GM12878 (cell line): ENCODE data around the gene FOXB2.

Source experiments
- ATF2 ChIP-seq: IDR thresholded peaks from 2 replicates; pipeline ENCODE4 v1.6.1; 2012; ENCODE audit warnings: low read length, inconsistent platforms
- GABPA ChIP-seq: IDR thresholded peaks from 2 replicates; pipeline ENCODE4 v1.6.1; 2014; ENCODE audit warnings: antibody characterized with exemption, low read depth, mild to moderate bottlenecking, inconsistent platforms
- JUND ChIP-seq: IDR thresholded peaks from 2 replicates; pipeline ENCODE4 v1.6.1; 2012; ENCODE audit warnings: low read depth, mild to moderate bottlenecking, low read length, improper control_type of control experiment, moderate library complexity
- MEF2B ChIP-seq: fragments of 450-650 bp; IDR thresholded peaks from 2 replicates; pipeline ENCODE4 v1.6.1; 2018; ENCODE audit warnings: mild to moderate bottlenecking, moderate library complexity; ENCODE audit not compliant: partially characterized antibody, poor library complexity, severe bottlenecking
- MYC ChIP-seq: IDR thresholded peaks from 2 replicates; pipeline ENCODE4 v1.6.1; 2011; ENCODE audit warnings: mild to moderate bottlenecking, low read length, moderate library complexity, inconsistent platforms; ENCODE audit not compliant: insufficient read depth, insufficient replicate concordance, insufficient read length, severe bottlenecking
- NFYB ChIP-seq: IDR thresholded peaks from 2 replicates; pipeline ENCODE4 v1.6.1; 2011; ENCODE audit warnings: low read depth, mild to moderate bottlenecking, low read length, improper control_type of control experiment, moderate library complexity; ENCODE audit not compliant: insufficient read depth
- NR2C2 ChIP-seq: IDR thresholded peaks from 2 replicates; pipeline ENCODE4 v1.6.1; 2011; ENCODE audit warnings: borderline replicate concordance, low read depth; ENCODE audit not compliant: control insufficient read depth, insufficient read length
- NR2F1 ChIP-seq: fragments of 450-650 bp; conservative IDR thresholded peaks from 2 replicates; pipeline ENCODE4 v1.6.1; 2017; ENCODE audit warnings: mild to moderate bottlenecking
- POLR2A ChIP-seq: IDR thresholded peaks from 2 replicates; pipeline ENCODE4 v1.6.1; 2011; ENCODE audit warnings: low read depth, mild to moderate bottlenecking, low read length
- POLR2AphosphoS5 ChIP-seq: IDR thresholded peaks from 2 replicates; pipeline ENCODE4 v1.6.1; 2011; ENCODE audit warnings: mild to moderate bottlenecking, low read length, inconsistent platforms
- RELA ChIP-seq: fragments of 450-650 bp; IDR thresholded peaks from 2 replicates; pipeline ENCODE4 v1.8.0; 2014; ENCODE audit warnings: borderline replicate concordance; ENCODE audit not compliant: partially characterized antibody
- REST ChIP-seq: IDR thresholded peaks from 2 replicates; pipeline ENCODE4 v1.6.1; 2012; ENCODE audit warnings: mild to moderate bottlenecking, low read depth, low read length
- ZNF207 ChIP-seq: fragments of 450-650 bp; IDR thresholded peaks from 2 replicates; pipeline ENCODE4 v1.6.1; 2014; ENCODE audit warnings: antibody characterized with exemption, mild to moderate bottlenecking, borderline replicate concordance
- TF ChIP-seq, protein P1 (sequence below), 3 experiments: IDR thresholded peaks in 2 of 3; conservative IDR thresholded peaks in 1 of 3; 2 replicates each; pipeline ENCODE4 v1.5.1; 2011; ENCODE audit warnings: low read depth in 3 of 3, low read length in 3 of 3, mild to moderate bottlenecking in 3 of 3, control low read depth in 2 of 3, moderate library complexity in 2 of 3, inconsistent platforms in 1 of 3, mixed read lengths in 1 of 3; ENCODE audit not compliant: control insufficient read depth in 2 of 3, insufficient read depth in 1 of 3; ENCODE audit errors: extremely low read depth in 1 of 3

- TF ChIP-seq JUND (no peak), POLR2A (no peak), NR2C2 (no peak), NR2F1 (no peak), RELA (no peak), REST (no peak), ATF2 (no peak), ZNF207 (no peak), POLR2AphosphoS5 (no peak), MYC (no peak), GABPA (no peak), MEF2B (no peak), NFYB (no peak)
- TF ChIP-seq, protein P1, sequence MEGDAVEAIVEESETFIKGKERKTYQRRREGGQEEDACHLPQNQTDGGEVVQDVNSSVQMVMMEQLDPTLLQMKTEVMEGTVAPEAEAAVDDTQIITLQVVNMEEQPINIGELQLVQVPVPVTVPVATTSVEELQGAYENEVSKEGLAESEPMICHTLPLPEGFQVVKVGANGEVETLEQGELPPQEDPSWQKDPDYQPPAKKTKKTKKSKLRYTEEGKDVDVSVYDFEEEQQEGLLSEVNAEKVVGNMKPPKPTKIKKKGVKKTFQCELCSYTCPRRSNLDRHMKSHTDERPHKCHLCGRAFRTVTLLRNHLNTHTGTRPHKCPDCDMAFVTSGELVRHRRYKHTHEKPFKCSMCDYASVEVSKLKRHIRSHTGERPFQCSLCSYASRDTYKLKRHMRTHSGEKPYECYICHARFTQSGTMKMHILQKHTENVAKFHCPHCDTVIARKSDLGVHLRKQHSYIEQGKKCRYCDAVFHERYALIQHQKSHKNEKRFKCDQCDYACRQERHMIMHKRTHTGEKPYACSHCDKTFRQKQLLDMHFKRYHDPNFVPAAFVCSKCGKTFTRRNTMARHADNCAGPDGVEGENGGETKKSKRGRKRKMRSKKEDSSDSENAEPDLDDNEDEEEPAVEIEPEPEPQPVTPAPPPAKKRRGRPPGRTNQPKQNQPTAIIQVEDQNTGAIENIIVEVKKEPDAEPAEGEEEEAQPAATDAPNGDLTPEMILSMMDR (IDR thresholded peaks at IDR 0.05 in 2 of 3, conservative IDR thresholded peaks at IDR 0.05 in 1 of 3; ENCODE audit: control insufficient read depth in 2 of 3, extremely low read depth in 1 of 3, insufficient read depth in 1 of 3, low read depth in 3 of 3, low read length in 3 of 3): no peak
These were observed 5.5 kb downstream of the FOXB2 start for GRCh38 chr9:77024776-77025545.
